Esophagus squamous epithelium (tissue), 5 donors: ENCODE measurements around the gene HOXC10. TPM values are rescaled to one million over a fixed set of nuclear protein-coding genes. Genes with fewer than 3 reads are reported as not detected.

Experiments
- DNase-seq: peaks from one replicate; lab custom pipeline; 2025; lab: John Stamatoyannopoulos, UW
- H3K27ac ChIP-seq, 4 donors: fragments of 200-600 bp; sonication (generic); one replicate each; pipeline ENCODE4 v1.5.1; 2016 to 2019; ENCODE audit warnings: mild to moderate bottlenecking in 1 of 4
- H3K27me3 ChIP-seq, 4 donors: fragments of 200-600 bp; sonication (generic); 1 replicate in 3 of 4; 2 replicates in 1 of 4; pipeline versions ENCODE4 v1.5.1 to v1.6.0; 2017 to 2021; ENCODE audit warnings: antibody characterized with exemption in 1 of 4
- H3K36me3 ChIP-seq, 3 donors: fragments of 200-600 bp; sonication (generic); one replicate each; pipeline ENCODE4 v1.5.1; 2016 to 2019
- H3K4me1 ChIP-seq, 3 donors: fragments of 200-600 bp; sonication (generic); one replicate each; pipeline ENCODE4 v1.5.1; 2017 to 2019
- H3K4me3 ChIP-seq, 4 donors: fragments of 200-600 bp; sonication (generic); 1 replicate in 3 of 4; 2 replicates in 1 of 4; pipeline ENCODE4 v1.5.1; 2016 to 2019; ENCODE audit warnings: mild to moderate bottlenecking in 2 of 4, moderate library complexity in 1 of 4
- H3K9me3 ChIP-seq, 3 donors: fragments of 200-600 bp; sonication (generic); one replicate each; pipeline ENCODE4 v1.5.1; 2016 to 2019
- CTCF ChIP-seq, 6 experiments: fragments of 450-650 bp in 4 of 6; fragments of 200-600 bp in 2 of 6; sonication (generic) in 2 of 6; IDR thresholded peaks; one replicate each; pipeline ENCODE4 v1.5.1; 2016 to 2019; ENCODE audit warnings: antibody characterized with exemption in 6 of 6, mild to moderate bottlenecking in 4 of 6, moderate library complexity in 4 of 6
- POLR2A ChIP-seq, 4 donors: fragments of 450-650 bp; IDR thresholded peaks; one replicate each; pipeline ENCODE4 v1.6.1; 2017; ENCODE audit warnings: antibody characterized with exemption in 4 of 4, mild to moderate bottlenecking in 4 of 4, moderate library complexity in 3 of 4
- WGBS, 2 donors: methylation state at CpG; one replicate each; pipeline ENCODE4 v1.1.5; 2018; 5-methylcytosine and 5-hydroxymethylcytosine counted together
- intact Hi-C: fragments of 100-400 bp; cut with DNase I; formaldehyde crosslinking; loops from one replicate; pipeline ENCODE4 v1.15.0; 2022
- total RNA-seq, 4 donors: library from RNA; depleted of rRNA; stranded (reverse); fragments of >200 nt; gene quantifications; one replicate each; pipeline ENCODE4 v1.1.0, GENCODE V29; 2016
- donor health status: DM: yes; HTN: yes; CAD: no.

Gene HOXC10
- total RNA-seq, 4 donors from 2014 or later: 0.31 to 1.3 TPM; not detected in 2

GRCh38 chr12:54030889-54031471 is 46.0 kb downstream of the HOXC10 start:
- no peak for TF ChIP-seq CTCF (IDR thresholded peaks at IDR 0.05)
- TF ChIP-seq POLR2A (IDR thresholded peaks at IDR 0.05): no peak
- H3K9me3 ChIP-seq: no peaks in the 10 kb centered on the region
- H3K4me1 ChIP-seq: peaks cover 5 to 73% (median 16%) of the 10 kb centered on the region in 3 donors
- H3K36me3 ChIP-seq: no peaks in the 10 kb centered on the region
- no peak overlapping the region for H3K27ac ChIP-seq
- peaks cover 0 to 99% (median 24%) of the 10 kb centered on the region in 4 donors for H3K27me3 ChIP-seq
- H3K4me3 ChIP-seq: peak overlapping the region in 3 of 4 donors; percentile 13 to 31 (median 29)
- intact Hi-C loops: loop anchor here (5.0 kb wide), 1 partner anchor 161 kb away; no protein-coding TSS in a partner anchor
- 42 to 47% methylated on average over 26 to 29 of the region's 46 CpGs for WGBS, 2 donors
- DNase-seq: no peak

GRCh38 chr12:54031480-54031879 is 46.5 kb downstream of the HOXC10 start:
- H3K27ac ChIP-seq: no peak overlapping the region
- H3K4me3 ChIP-seq: no peak overlapping the region
- peaks cover 0 to 97% (median 22%) of the 10 kb centered on the region in 4 donors for H3K27me3 ChIP-seq
- no peaks in the 10 kb centered on the region for H3K36me3 ChIP-seq
- intact Hi-C loops: loop anchor here (5.0 kb wide), 1 partner anchor 161 kb away; no protein-coding TSS in a partner anchor
- 60 to 77% methylated on average over 5 to 9 of the region's 16 CpGs for WGBS, 2 donors
- no peak for TF ChIP-seq CTCF (IDR thresholded peaks at IDR 0.05)
- no peak for TF ChIP-seq POLR2A (IDR thresholded peaks at IDR 0.05)
- no peaks in the 10 kb centered on the region for H3K9me3 ChIP-seq
- DNase-seq: no peak
- H3K4me1 ChIP-seq: peaks cover 5 to 78% (median 16%) of the 10 kb centered on the region in 3 donors

- Histone ChIP-seq H3K27ac (no peak overlapping the region), H3K4me1 (peaks cover 8 to 85% (median 16%) of the 10 kb centered on the region in 3 donors), H3K36me3 (no peaks in the 10 kb centered on the region), H3K9me3 (no peaks in the 10 kb centered on the region), H3K27me3 (peaks cover 0 to 97% (median 17%) of the 10 kb centered on the region in 4 donors), H3K4me3 (peak overlapping the region in 1 of 4 donors; percentile 55)
- no peak for DNase-seq
- WGBS, 2 donors: 43 to 48% methylated on average over 6 of the region's 6 CpGs
- intact Hi-C loops: loop anchor here (5.0 kb wide), 1 partner anchor 160 kb away; no protein-coding TSS in a partner anchor
- TF ChIP-seq CTCF (IDR thresholded peaks at IDR 0.05): no peak
- no peak for TF ChIP-seq POLR2A (IDR thresholded peaks at IDR 0.05)
Observed at GRCh38 chr12:54032086-54032619, 47.2 kb downstream of the HOXC10 start.

DNA sequence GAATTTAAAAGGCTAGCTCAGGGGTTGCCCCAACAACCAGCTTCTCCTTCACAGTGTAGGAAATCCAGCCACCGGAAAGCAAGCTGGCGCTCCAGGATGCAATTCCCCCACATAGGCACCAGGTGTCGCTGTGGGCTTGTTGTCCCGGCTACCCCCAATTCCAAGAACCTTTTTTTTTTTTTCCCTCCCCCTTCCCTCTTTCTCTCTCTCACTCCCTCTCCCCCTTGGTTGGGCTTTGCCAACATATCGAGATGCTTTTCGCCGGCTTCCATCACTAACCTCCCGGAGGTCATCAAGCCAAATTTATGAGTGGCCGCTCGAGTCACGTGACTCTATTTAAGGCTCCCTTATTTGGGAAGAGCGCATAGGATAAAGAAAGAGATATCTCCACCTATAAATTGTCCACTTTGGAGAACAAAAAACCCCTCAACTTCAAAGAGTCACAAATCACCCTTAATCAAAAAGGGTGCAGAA is 47.7 kb downstream of the HOXC10 start, which contains the start of gene HOXC5:
HOXC5 (plus strand) TSS at position 424 of the 474 bp plus-strand sequence. CDS start 73 bp downstream, outside the sequence.
- no peak for TF ChIP-seq POLR2A (IDR thresholded peaks at IDR 0.05)
- peak; percentile 86 to 98 (median 92) for TF ChIP-seq CTCF (IDR thresholded peaks at IDR 0.05)
- WGBS, 2 donors: 4 to 7% methylated on average over 12 of the region's 12 CpGs
- peaks cover 12 to 90% (median 16%) of the 10 kb centered on the region in 3 donors for H3K4me1 ChIP-seq
- H3K27ac ChIP-seq: peak within 1 kb of the TSS; percentile 55 to 83 (median 71)
- intact Hi-C loops: loop anchor here (5.0 kb wide), 1 partner anchor 160 kb away; no protein-coding TSS in a partner anchor
- no peaks in the 10 kb centered on the region for H3K36me3 ChIP-seq
- H3K27me3 ChIP-seq: peaks cover 0 to 97% (median 13%) of the 10 kb centered on the region in 4 donors
- peak within 1 kb of the TSS; percentile 33 to 71 (median 53) for H3K4me3 ChIP-seq
- no peak for DNase-seq
- H3K9me3 ChIP-seq: no peaks in the 10 kb centered on the region
